ENCODE data around the gene SERPINA7.
"Not testable (repeated sequence)": the region's sequence is repeated elsewhere in the genome, so short reads cannot be mapped to it uniquely, and the experiment has no call there.

SERPINA7 gene

DNA sequence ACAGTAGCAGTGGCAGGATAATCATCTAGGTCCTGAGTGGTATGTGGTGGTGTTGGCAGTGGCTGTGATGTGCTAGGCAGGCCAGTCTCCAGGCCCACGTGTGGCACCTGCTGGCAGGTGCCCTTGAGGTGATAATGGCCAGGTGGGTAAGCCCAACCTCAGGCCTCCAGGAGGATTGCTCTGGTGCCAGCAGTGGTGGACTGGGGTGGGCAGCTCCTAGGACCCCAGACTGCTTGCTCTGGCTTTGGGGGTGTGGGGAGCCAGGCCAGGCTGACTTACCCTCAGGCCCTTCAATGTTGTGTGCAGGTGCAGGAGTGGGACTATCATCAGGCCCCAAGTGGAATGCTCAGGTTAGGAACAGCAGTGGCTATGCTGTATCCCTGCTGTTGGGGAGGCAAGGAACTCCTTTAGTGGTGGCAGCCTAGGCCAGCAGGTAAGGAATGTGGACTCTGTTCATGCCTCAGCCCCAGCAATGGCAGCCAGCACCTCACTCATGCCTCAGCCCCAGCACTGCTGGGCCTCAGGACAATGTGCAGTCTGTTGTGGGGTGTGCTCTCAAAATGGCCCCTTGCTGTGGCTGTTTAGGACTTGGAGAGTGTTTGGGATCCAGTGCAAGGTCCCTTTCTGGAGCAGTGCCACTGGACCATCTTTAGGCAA is 24.3 kb downstream of the SERPINA7 start:
- H3K4me3 ChIP-seq (ENCODE audit: low read depth, low read length): no peak overlapping the region
- TF ChIP-seq MYC (IDR thresholded peaks at IDR 0.05; ENCODE audit: low read depth, low read length): no peak
- TF ChIP-seq, protein P1, sequence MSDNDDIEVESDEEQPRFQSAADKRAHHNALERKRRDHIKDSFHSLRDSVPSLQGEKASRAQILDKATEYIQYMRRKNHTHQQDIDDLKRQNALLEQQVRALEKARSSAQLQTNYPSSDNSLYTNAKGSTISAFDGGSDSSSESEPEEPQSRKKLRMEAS (IDR thresholded peaks at IDR 0.05; ENCODE audit: low read depth, low read length): no peak
- TF ChIP-seq, protein P2, sequence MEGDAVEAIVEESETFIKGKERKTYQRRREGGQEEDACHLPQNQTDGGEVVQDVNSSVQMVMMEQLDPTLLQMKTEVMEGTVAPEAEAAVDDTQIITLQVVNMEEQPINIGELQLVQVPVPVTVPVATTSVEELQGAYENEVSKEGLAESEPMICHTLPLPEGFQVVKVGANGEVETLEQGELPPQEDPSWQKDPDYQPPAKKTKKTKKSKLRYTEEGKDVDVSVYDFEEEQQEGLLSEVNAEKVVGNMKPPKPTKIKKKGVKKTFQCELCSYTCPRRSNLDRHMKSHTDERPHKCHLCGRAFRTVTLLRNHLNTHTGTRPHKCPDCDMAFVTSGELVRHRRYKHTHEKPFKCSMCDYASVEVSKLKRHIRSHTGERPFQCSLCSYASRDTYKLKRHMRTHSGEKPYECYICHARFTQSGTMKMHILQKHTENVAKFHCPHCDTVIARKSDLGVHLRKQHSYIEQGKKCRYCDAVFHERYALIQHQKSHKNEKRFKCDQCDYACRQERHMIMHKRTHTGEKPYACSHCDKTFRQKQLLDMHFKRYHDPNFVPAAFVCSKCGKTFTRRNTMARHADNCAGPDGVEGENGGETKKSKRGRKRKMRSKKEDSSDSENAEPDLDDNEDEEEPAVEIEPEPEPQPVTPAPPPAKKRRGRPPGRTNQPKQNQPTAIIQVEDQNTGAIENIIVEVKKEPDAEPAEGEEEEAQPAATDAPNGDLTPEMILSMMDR (IDR thresholded peaks at IDR 0.05; ENCODE audit: low read depth, low read length): no peak
- TF ChIP-seq POLR2A (IDR thresholded peaks at IDR 0.05; ENCODE audit: extremely low read depth, insufficient read length): no peak
- DNase-seq (ENCODE audit: low read depth): no peak

DNA sequence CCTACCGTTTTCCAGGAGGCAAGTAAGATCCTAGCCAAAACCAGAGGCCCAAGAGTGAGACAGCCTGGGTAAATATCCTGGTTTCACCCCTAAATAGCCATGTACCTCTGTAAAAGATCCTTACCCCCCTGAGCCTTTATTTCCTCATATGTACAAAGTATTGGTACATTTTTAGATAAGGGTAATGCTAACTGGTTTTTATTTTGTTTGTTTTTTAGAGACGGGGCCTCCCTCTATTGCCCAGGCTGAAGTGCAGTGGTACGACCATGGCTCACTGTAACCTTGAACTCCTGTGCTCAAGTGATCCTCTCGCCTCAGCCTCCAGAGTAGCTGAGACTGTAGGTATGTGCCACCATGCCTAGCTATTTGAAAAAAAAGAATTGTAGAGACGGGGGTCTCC is 29.4 kb downstream of the SERPINA7 start:
- no peak for DNase-seq (ENCODE audit: low read depth)
- no peak overlapping the region for H3K4me3 ChIP-seq (ENCODE audit: low read depth, low read length)
- TF ChIP-seq MYC (IDR thresholded peaks at IDR 0.05; ENCODE audit: low read depth, low read length) (no peak), POLR2A (IDR thresholded peaks at IDR 0.05; ENCODE audit: extremely low read depth, insufficient read length) (no peak)
- TF ChIP-seq, protein P2 (IDR thresholded peaks at IDR 0.05; ENCODE audit: low read depth, low read length): no peak
- TF ChIP-seq, protein P1 (IDR thresholded peaks at IDR 0.05; ENCODE audit: low read depth, low read length): no peak

DNA sequence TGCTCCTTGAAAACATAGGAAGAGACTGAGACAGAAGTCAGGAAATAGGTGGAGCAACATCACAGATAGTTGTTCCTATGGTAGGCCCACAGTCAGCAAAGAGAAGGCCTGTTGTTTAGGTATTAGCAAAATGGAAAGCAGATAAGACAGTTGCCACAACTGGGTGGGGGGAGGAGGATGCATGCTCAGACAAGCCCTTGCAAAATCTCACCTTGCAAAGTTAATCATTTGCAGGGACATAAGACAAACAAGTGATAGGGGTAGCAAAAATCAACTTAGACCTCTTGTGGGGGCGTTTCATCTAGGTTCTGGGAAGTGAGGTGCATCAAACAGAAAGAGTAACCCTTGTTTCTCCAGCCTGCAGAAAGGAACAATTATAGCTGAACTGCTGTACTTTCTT is 30.7 kb downstream of the SERPINA7 start:
- no peak overlapping the region for H3K4me3 ChIP-seq (ENCODE audit: low read depth, low read length)
- TF ChIP-seq, protein P2 (IDR thresholded peaks at IDR 0.05; ENCODE audit: low read depth, low read length): no peak
- TF ChIP-seq MYC (IDR thresholded peaks at IDR 0.05; ENCODE audit: low read depth, low read length) (no peak), POLR2A (IDR thresholded peaks at IDR 0.05; ENCODE audit: extremely low read depth, insufficient read length) (no peak)
- TF ChIP-seq, protein P1 (IDR thresholded peaks at IDR 0.05; ENCODE audit: low read depth, low read length): no peak
- no peak for DNase-seq (ENCODE audit: low read depth)

DNA sequence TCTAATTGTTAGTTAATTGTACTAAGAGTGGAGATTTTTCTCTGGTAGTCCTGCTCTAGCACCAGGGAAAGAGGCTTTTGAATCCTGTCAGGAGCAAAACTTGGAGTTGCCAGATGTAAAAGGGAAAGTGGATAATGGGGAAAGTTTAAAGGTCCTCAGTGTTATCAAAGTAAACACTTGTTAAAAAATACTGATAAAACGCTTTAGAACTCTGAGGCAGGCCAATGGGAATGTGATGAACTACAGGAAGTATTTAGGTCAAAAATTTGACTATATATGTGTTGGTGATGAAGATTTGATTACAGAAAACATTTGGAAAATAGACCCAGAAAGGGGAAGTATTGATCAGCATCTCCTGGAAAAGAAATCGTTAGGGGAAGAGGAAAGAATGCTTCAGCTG is 32.8 kb downstream of the SERPINA7 start:
- TF ChIP-seq, protein P1 (IDR thresholded peaks at IDR 0.05; ENCODE audit: low read depth, low read length): no peak
- no peak for TF ChIP-seq MYC (IDR thresholded peaks at IDR 0.05; ENCODE audit: low read depth, low read length)
- TF ChIP-seq POLR2A (IDR thresholded peaks at IDR 0.05; ENCODE audit: extremely low read depth, insufficient read length): no peak
- TF ChIP-seq, protein P2 (IDR thresholded peaks at IDR 0.05; ENCODE audit: low read depth, low read length): no peak
- no peak for DNase-seq (ENCODE audit: low read depth)
- H3K4me3 ChIP-seq (ENCODE audit: low read depth, low read length): no peak overlapping the region

DNA sequence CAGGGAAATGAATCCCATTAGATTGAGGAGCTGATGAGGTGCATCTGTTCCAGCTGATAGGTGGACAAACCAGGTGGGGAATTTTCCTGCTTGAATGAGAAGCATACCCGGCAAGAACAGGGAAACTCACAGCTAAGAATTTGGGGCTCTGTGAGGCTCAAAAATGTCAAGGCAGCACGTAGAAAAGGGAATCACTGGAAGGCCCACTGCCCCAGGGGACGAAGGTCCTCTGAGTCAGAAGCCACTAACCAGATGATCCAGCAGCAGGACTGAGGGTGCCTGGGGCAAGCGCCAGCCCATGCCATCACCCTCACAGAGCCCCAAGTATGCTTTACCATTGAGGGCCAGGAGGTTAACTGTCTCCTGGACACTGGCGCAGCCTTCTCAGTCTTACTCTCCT is 37.9 kb downstream of the SERPINA7 start:
- H3K4me3 ChIP-seq (ENCODE audit: low read depth, low read length); DNase-seq (ENCODE audit: low read depth): not testable (repeated sequence)

DNA sequence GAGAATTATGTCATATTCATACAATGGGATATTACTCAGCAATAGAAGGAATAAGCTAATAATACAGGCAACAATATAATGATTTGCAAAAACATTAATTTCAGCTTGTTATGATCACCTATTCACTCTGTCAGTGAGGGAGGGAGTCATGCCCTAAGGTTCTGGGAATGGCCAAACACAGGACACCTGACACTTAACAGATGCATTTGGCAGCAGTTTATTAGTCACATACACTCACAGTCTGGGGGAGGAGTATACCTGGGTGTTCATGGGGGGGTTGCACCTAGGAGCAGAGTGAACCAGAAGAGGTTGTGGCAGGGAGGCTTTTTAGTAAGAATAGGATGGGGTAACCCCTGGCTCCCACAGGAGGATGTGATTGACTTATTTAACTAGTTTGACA is 38.3 kb downstream of the SERPINA7 start:
- DNase-seq (ENCODE audit: low read depth): no peak
- no peak overlapping the region for H3K4me3 ChIP-seq (ENCODE audit: low read depth, low read length)
- TF ChIP-seq, protein P2 (IDR thresholded peaks at IDR 0.05; ENCODE audit: low read depth, low read length): no peak
- TF ChIP-seq POLR2A (IDR thresholded peaks at IDR 0.05; ENCODE audit: extremely low read depth, insufficient read length) (no peak), MYC (IDR thresholded peaks at IDR 0.05; ENCODE audit: low read depth, low read length) (no peak)
- TF ChIP-seq, protein P1 (IDR thresholded peaks at IDR 0.05; ENCODE audit: low read depth, low read length): no peak
